H1 (cell line): ENCODE results near the gene TAF8.

Experiments used
- EGR1 ChIP-seq: IDR thresholded peaks from 2 replicates; pipeline ENCODE4 v1.6.1; 2011; ENCODE audit warnings: low read depth, low read length, borderline replicate concordance
- POLR2A ChIP-seq, 2 experiments: IDR thresholded peaks; 1 replicate in 1 of 2; 2 replicates in 1 of 2; pipeline ENCODE4 v1.6.1; 2011; ENCODE audit warnings: low read depth in 2 of 2, low read length in 2 of 2, mild to moderate bottlenecking in 2 of 2; ENCODE audit errors: control extremely low read depth in 1 of 2
- POLR2AphosphoS5 ChIP-seq: IDR thresholded peaks from 2 replicates; pipeline ENCODE4 v1.6.1; 2011; ENCODE audit warnings: low read depth, low read length
- SUZ12 ChIP-seq: fragments of 200-600 bp; sonication (generic); IDR thresholded peaks from 2 replicates; pipeline ENCODE4 v1.6.1; 2012; ENCODE audit warnings: mild to moderate bottlenecking, inconsistent platforms, low read length, moderate library complexity, mixed read lengths

DNA sequence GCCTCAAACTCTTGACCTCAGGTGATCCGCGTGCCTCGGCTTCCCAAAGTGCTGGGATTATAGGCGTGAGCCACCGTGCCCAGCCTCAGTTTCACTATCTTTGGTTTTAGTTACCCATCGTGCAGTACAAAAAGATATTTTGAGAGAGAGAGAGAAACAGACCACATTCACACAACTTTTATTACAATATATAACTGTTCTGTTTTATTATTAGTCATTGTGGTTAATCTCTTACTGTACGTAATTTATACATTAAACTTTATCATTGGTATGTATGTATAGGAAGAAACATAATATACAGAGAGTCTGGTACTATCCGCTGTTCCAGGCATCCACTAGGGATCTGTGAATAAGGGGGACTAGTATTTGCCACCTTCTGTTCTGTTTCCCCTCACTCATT lies 29.4 kb upstream of the TAF8 start:
- TF ChIP-seq POLR2A (IDR thresholded peaks at IDR 0.05; ENCODE audit: control extremely low read depth in 1 of 2, low read depth in 2 of 2, low read length in 2 of 2), result no peak
- no peak for TF ChIP-seq SUZ12
- TF ChIP-seq POLR2AphosphoS5, result no peak
- no peak for TF ChIP-seq EGR1
